NCI-H446 (cell line): ENCODE measurements around the gene DIO1.
"Not testable (repeated sequence)": the region's sequence is repeated elsewhere in the genome, so short reads cannot be mapped to it uniquely, and the experiment has no call there.

Experiments used
- DNase-seq, 2 experiments: peaks; one replicate each; lab custom pipeline; 2025; lab: John Stamatoyannopoulos, UW

DIO1 gene

DNA sequence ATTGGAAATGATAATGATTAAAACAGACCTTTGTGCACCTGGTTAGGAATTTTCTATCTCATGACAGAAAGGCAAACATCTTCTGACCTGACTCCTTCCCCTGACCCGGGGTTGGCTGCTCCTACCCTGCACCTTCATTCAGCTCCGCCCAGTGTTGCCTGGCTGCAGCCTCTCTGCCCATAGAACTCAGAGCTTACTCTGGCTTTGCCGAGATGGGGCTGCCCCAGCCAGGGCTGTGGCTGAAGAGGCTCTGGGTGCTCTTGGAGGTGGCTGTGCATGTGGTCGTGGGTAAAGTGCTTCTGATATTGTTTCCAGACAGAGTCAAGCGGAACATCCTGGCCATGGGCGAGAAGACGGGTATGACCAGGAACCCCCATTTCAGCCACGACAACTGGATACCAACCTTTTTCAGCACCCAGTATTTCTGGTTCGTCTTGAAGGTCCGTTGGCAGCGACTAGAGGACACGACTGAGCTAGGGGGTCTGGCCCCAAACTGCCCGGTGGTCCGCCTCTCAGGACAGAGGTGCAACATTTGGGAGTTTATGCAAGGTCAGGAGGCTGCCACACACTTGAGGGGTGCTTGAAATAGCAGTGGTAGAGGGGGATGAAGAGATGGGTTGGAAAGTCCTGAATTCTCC is at the start of gene DIO1:
Gene DIO1, plus strand, starts transcription at position 189 of the 638 bp plus-strand sequence. Its CDS starts 24 bp downstream, at position 213.
- DNase-seq: no peak

DNA sequence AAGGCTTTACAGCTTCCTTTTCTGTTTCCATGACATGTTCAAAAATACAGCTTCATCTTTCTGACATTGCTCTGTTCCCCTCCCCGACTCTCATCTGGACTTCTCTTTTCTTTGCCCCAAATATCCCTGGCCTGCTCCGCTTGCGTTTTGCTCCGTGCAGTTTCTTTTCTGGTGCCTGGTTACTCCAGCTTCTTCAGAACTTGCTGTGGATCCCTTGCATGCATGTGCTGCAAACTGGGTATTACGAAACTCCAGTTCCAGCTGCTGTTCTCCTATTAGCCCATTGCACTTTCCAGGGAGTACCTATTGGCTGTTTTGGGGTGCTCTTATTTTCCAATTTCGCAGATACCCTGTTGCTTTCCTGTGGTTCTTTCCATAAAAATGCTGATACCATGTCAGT is 46.0 kb upstream of the DIO1 start:
- DNase-seq: no peak

DNA sequence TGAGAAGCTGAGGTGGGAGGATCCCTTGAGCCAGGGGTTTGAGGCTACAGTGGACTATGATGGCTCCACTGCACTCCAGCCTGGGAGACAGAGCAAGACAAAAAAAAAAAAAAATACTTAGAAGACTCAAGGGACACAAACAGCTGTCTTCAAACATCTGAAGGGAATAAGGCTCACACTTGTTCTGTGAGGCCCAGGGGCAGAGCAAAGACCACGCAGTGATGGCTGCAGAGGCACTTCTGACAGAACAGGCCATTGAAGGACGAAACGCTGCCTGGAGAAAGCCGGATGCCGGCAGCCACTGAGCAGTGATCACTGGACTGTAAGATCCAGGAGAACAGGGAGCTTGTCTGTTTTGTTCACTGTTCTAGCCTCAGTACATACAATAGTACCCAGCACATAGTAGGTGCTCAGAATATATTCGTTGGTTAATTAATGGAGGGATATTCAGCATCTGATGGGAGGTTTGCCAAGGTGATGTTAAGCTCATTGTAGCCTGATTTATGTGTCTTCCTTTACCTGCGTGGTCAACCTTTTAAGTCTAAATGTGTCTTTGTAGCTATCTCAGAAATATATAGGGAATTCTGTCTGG is 43.8 kb upstream of the DIO1 start:
- DNase-seq: no peak

DNA sequence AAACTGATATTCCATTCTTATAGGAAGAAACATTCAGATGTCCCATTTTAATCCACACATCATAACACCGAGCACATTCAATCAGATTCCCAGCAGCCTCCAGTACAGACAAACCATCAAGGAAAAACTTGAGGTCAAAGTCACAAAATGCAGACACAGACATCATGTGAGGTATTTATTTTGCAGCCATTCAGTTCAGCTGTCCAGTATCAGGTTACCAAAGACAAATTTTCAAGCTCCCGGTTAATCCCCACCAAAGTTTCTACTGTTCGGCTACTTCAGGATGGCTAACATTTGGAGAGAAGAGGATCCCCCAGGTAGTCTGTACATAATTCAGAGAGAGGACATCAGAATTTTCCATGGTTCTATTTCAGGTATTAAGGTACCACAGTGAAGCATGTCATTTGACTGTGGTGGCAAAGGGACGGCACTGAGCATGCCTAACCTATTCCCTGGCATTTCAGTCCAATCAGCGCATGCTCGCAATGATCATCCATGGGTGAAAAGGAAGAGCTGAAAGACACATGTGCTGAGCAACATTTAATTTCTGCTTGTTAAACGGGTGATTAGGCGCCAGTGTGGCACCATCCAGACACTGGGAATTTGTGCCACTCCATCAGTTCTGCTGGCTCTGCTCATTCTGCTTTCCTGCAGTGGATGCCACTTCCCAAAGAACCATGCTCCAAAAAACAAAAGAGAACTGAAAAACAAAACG is 42.3 kb upstream of the DIO1 start:
- DNase-seq: no peak

DNA sequence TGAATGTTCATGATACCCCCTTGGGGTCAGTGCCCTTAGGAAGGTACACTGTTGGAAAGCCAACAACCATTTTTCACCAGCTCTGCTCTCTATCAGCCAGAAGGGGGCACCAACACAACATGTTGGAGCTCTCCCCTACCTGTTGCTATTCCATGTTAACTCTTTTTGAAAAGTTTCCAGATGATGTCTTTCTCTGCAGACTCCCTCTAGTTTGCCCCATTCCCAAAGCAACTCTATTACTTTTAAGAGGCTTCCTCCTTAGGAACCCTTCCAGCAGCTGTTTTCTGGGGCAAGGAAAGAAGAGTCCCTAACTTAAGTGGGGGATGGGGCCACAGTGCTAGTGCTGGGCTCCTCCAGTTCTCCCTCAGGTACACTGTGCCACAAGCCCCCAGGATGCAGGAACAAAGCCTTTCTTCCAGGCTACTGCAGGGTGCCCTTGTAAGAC is 33.0 kb upstream of the DIO1 start:
- DNase-seq: peak; percentile 67 to 83

DNA sequence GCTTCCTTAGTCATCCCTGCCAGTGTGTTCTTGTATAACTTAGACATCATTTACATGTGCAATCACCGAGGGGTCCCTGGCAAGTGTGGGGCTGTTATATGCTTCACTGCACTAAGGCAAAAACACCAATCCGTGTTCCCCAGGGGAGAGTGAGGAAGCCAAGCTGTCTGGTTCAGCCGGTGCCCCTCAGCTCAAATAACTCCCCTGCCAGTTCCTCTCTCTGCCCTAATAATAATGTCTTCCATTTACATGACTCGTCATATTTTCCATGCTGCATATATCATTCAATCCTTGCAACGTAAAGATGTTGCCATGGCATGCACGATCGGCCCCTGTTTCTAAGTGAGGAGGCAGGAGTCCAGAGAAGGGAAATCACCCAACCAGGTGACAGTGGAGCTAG is 31.5 kb upstream of the DIO1 start:
- peak in 1 of 2 experiments; percentile 40 for DNase-seq

DNA sequence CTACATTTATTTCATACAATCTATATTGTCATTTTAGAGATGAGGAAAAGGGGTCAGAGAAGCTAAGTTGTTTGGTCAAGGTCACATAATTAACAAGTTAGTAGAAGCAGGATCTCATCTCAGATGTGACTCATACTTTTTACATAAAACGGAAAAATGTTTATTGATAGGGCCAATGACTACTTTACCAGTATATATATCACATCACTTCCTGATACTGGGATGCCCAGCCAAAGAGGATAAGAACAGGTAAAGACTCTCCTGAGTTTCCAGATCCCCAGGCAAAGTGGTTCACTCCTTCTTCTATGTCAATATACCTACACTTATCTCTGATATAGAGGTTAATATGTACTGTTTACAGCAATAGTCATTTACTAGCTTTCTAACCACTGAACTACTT is 25.4 kb upstream of the DIO1 start:
- no peak for DNase-seq

DNA sequence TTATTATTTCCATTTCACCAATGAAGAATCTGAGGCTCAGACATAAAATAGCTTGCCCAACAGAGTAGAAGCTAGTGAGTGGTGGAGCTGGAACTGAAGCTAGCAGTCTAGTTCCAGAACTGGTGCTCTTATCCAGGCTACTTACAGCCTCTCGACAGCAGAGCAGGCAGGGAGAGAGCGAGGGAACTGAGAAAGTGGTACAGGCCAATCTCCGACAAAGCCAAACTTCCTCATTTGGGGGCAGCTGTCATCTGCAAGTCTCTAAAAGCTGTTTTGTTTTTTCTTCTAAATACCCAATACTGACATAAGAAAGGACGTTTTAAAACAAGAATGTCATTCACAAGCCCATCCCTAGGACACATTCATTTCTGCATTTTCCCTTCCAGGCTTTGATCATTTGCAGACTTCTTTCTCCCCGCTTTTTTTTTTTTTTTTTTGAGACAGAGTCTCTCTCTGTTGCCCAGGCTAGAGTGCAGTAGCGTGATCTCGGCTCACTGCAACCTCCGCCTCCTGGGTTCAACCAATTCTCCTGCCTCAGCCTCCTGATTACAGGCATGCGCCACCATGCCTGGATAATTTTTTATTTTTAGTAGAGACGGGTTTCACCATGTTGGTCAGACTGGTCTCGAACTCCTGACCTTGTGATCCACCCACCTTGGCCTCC is 24.4 kb upstream of the DIO1 start:
- no peak for DNase-seq

DNA sequence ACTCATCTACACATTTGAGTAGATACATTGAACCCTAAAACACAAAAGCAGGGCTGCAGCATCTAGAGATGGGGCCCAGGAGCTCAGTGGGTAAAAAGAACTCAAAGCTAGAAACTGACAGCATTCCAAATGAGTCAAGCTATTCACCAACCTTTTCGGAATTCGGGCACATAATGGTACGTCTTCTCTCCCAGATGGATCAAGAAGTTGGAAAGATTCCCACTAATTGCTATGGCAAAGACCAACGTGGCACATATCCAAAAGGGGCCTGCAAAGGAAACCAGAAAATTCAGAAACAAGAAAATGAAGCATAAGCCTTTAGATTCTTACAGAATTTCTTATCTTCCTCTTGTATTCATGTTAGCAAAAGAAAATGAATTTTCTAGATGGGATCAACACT is 22.8 kb upstream of the DIO1 start:
- peak; percentile 13 to 83 for DNase-seq

DNA sequence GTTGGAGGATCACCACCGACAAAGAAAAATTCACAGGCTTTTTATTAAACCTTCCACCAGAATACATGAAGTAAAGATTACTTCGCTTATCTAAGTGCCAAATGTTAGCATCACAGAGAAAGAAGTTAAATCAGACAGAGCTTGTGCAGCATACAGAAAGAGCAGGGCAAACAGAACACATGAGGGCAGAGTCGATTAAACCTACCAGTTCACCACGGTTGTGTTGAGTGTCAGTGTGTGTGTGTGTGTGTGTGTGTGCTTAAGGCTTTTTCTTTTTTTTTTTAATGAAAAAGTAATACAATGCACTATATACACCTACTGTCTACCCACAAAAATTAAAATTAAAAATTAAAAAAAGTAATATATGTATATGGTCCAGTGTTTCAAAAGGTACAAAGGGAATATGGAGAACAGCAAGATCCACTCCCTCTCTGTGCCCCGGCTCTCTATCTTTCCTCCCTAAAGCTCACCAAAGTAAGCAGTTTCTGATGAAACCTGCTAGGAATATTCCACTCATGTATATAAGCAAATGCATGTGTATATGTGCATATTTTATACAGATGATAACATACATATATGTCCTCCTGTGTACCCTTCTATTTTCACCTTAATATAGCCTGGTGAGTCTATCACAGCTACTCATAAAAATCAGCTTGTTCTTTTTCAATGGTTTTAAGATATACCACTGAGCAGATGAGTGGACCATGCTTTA is 22.1 kb upstream of the DIO1 start:
- no peak for DNase-seq

DNA sequence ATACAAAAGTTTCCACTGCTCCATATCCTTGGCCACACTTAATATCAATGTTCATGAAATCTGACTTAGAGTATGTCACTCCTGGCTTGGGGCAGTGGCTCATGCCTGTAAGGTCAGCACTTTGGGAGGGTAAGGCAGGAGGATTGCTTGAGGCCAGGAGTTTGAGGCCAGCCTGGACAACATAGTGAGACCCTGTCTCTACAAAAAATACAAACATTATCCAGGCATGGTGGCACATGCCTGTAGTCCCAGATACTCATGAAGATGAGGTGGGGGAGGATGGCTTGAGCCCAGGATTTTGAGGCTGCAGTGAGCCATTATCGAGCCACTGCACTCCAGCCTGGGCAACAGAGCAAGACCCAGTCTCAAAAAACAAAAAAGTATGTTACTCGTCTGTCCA is 18.8 kb upstream of the DIO1 start:
- DNase-seq: not testable (repeated sequence)

DNA sequence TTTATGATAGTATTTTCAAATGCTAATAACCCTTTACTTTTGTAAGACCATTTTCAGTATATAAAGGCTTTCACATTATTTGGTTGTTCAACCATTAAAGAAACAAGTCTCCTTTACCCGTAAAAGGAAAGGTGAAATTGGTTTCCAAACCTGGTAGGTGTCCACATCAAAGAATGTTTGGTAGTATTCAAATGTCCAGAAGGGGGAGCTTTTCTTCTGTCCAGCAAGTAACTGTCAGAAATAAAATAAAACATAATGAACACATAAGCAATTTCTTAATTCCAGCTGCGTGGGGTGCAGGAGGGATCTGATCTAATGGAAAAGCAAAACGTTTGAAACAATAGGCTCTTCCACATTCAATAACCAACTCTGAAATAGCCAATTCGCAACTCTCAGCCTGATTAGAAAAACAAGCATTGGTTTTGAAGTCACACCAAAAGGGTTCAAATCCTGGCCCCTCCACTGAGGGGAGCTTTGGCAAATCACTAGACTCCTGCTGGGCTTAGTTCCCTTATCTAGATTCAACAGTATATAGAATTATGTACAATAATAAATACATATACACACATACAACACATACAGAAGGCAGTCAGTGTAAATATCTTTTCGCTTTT is 15.4 kb upstream of the DIO1 start:
- DNase-seq: peak; percentile 9 to 37

DNA sequence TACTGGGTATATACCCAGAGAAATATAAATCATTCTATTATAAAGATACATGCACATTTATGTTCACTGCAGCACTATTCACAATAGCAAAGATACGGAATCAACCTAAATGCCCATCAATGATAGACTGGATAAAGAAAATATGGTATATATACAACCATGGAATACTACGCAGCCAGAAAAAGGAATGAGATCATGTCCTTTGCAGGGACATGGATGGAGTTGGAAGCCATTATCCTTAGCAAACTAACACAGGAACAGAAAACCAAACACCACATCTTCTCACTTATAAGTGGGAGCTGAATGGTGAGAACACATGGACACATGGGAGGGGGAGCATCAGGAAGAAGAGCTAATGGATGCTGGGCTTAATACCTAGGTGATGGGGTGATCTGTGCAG is 12.1 kb upstream of the DIO1 start:
- DNase-seq: not testable (repeated sequence)

DNA sequence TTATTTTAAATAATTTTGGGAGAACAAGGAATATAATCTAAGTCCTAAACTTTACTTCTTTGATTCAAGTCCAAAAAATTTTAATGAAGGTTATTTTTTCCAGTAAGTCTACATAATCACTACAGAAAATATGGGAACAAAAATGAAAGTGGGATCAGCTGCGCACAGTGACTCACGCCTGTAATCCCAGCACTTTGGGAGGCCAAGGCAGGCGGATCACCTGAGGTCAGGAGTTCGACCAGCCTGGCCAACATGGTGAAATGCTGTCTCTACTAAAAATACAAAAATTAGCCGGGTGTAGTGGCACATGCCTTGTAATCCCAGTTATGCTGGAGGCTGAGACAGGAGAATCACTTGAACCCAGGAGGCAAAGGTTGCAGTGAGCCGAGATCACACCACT is 10.4 kb upstream of the DIO1 start:
- not testable (repeated sequence) for DNase-seq

DNA sequence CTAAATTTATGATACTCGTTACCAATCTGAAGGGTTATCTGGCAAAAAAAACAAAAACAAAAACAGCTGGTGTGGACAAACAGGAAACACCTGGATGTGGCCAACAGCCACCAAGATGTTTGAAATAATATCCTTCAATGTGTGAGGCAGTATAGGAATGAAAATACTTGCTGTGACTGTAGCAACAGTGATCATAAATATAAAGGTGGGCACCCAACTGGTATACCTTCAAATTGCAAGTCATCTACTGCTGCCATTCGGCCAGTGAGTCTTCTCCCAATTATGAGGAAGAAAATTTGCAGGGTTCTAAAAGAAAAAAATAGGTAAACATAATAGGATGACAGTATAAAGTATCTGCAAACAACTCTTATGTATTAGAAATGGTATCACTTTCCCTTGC is 5.3 kb upstream of the DIO1 start:
- DNase-seq: no peak

DNA sequence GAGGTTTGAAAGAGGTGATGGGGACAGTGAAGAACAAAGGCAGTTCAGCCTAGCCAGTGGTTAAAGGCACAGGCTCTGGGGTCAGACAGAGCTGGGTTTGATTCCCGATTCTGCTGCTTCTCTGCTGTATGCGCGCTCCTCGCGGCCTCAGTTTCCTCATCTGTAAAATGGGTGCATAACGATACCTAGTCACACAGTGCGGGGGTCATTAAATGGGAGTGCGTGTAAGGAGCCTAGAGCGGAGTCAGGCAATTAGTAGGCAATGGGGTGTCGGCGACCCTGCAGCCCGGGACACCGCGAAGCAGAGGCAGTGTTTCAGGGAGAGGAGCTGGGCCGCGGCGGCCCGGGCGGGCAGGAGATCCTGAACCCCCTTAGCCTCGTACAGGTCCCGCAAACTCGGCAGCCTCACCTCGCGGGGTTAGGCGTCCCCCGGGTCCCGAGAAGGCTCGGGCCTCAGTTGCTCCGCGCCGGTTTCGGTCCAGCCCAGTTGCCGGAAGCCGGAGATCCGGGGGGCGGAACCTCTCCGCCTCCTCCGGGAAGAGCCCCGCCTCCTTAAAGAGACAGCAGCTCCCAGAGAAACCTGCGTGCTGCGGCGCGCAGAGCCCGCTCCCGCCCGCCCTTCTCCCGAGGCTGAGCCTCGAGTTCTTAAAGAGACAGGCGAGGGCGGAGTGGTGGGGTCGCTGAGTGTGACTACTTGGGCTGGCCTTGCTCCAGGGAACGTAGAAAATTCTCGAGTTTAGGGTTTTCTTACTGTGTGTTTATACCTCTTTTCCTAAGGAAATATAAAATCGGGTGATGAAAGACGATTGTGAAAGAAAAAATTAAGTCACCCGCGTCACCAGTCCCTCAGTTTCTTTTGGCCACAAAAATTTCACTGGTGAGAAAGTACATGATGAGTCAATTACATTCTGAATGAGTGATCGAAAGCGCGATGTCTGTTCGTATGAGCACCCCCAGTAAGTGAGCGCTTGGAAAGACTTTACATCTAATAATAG is 4.4 kb upstream of the DIO1 start, which contains the start of gene YIPF1:
Gene YIPF1, minus strand, starts transcription at position 494 of the 995 bp plus-strand sequence. CDS start 860 bp downstream, outside the sequence.
- DNase-seq: peak; percentile 46 to 92

DNA sequence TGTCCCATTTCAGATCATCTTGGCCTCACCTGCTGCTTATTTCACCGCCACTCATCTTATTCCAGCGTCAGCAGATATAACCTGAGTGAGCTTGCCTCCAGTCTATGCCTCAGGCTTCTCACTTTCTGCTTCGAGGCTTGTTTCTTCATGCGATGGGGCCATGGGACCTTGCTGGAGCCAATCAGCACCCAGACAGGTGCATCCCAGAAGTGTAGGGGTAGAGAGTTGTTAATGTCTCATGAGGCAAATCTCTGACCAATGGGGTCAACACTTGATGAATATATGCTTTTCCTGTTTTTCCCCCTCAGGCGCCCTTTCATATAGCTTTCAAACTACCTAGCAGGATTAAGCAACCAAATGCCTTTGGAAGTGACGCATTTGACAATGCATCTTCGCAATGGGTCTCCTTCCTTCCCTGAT is 3.5 kb upstream of the DIO1 start:
- DNase-seq: no peak

DNA sequence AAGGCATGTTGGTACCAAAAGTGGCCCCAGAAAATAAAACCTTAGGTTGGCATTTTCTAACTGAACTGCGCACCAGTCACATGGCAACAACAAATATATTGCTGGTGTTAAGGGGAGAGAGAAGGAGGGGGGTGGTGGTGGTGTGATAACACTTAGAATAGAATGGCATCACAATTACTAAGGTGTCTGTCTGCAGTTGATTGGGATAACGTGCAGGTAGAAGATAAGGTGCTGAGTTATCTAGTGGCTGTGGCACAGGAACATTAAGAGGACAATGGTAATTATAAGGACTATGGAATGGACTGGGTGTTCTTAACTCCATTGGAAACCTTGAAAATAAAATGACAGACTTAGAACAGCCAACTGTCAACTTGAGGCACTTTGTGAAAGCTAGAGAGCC is 3.0 kb upstream of the DIO1 start:
- DNase-seq: no peak

DNA sequence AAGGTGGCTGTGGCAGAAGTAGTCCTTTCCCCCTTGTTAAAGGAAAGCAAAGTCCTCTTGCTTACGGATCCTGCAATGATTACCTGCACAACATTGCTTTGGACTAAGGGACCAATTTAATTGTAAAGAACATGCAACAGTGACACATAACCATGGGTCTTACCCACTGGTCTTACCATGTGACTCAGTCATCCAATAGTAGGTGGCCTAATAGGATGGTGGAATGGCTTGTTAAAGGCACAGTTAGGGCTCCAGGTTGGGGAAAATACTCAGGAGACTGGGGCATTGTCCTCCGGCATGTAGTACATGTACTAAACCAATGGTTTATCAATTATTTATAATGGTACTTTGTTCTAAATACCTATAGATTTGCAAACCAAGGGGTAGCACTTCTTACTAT is 2.3 kb upstream of the DIO1 start:
- DNase-seq: no peak

DNA sequence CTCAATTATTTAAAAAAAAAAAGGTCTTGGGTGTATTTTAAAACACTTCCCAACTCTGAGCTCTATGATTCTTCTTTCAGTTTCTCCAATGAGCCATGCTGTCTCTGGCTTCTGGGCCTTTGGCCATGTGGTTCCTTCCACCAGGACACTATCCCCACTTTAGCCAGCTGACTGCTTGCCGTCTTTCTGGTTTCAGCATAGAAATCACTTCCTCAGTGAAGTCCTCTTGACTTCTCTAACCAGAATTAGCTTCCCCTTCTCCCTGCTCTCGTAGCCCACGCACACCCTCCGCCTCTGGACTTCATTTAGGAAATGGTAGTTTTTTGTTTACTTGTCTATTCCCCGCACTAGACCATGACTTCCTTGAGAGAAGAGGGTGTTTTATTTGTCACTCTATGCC is 1.1 kb upstream of the DIO1 start:
- peak in 1 of 2 experiments; percentile 11 for DNase-seq
